GM21576 (cell line): ENCODE results near the gene SPTLC2.

Source experiments
- ATAC-seq: cut with Tn5 transposase; IDR thresholded peaks from one replicate; pipeline ENCODE4 v1.9.1; 2021; ENCODE audit warnings: mild to moderate bottlenecking, moderate library complexity; ENCODE audit not compliant: unreplicated experiment

Gene SPTLC2

DNA sequence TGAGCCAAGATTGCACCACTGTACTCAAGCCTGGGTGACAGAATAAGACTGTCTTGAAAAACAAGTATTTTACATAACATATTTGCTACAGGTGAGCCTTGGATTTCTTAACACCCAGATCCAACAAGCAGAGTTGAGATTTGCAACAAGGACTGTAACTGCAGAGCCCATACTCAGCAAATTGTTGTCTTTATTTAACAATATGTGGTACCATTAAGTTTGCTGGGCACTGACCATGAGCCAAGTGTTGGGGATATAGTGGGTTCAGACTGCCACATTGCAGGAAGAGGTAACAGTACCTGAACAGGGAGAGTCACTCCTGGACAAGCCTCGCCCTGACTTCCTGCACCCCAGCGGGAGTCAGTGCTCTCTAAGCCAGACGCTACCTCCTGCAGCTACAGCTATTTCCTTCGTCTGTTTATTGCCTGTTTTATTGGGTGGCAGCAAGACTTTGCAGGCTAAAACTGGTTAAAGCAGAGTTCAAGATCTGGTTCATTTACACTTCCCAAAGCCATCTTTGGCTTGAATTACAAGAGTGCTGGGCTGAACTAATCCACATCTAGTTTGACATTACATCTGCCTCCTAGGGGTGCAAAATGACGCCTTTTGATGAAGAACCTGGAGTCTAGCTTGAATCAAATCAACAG is 146.1 kb downstream of the SPTLC2 start:
- no peak for ATAC-seq

DNA sequence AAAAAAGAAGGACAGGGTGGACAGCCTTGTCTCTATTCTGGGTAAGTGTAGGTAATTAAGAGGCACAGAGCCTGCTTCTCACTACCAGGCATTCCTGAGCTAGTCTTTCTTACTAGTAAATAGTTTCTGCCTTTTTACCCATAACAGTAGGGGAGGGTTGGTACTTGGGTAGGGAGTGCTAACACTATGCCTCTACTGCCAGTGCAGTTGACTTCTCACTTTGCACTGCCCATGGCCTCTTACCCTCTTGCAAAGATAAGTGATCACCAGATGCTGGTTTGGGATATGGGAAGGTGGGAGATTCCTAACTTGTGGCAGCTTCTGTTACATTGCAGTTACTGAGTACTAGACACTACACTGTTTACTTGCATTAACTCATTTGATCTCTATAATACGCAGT is 146.9 kb downstream of the SPTLC2 start:
- ATAC-seq, result no peak

GRCh38 chr14:77469067-77469505 is 147.4 kb downstream of the SPTLC2 start:
- ATAC-seq, result no peak

DNA sequence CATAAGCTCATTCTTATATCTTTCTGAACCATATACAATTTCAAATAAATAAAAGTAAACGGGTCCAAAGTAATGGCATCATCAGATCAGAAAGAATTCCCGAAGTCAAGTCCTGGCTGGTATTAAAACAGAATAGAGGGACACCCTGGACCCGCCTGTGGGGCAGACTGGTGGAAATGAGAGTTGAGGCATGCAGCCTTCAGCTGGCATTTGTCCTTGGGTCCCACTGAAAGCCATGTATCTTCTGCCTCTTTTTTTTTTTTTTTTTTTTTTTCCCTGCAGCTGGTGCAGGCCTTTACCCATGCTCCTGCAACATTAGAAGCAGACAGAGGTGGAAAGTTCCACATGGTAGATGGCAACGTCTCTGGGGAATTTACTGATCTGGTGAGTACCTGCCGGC is 148.6 kb downstream of the SPTLC2 start:
- ATAC-seq, result no peak

- ATAC-seq, result no peak
Measured at GRCh38 chr14:77459072-77459723, 157.2 kb downstream of the SPTLC2 start.

- ATAC-seq, result peak; percentile 6
Measured at GRCh38 chr14:77458249-77458950, 158.0 kb downstream of the SPTLC2 start.

GRCh38 chr14:77457522-77458248 is 158.8 kb downstream of the SPTLC2 start, which contains the start of the genes AHSA1 and VIPAS39:
TSS of gene AHSA1 (plus strand) at chr14:77458093. CDS start at chr14:77458190, 97 bp downstream.
TSS of gene VIPAS39 (minus strand) at chr14:77457601. CDS start at chr14:77454102, 3,499 bp downstream.
- ATAC-seq, result peak; percentile 88

- no peak for ATAC-seq
Measured at GRCh38 chr14:77457115-77457521, 159.3 kb downstream of the SPTLC2 start.
